NCI-H774 (cell line): ENCODE data around the gene TESPA1.
"Not testable (repeated sequence)": the region's sequence is repeated elsewhere in the genome, so short reads cannot be mapped to it uniquely, and the experiment has no call there.

Experiments
- DNase-seq: peaks from one replicate; lab custom pipeline; 2025; lab: John Stamatoyannopoulos, UW

TESPA1 gene

GRCh38 chr12:54984658-54985376 lies at the start of gene TESPA1:
TSS of gene TESPA1 (minus strand) at chr12:54984762. CDS start at chr12:54974562, 10,200 bp downstream.
- no peak for DNase-seq

GRCh38 chr12:55034218-55034617 lies 49.7 kb upstream of the TESPA1 start:
- DNase-seq, result no peak

- no peak for DNase-seq
These were observed 40.9 kb upstream of the TESPA1 start for GRCh38 chr12:55025508-55025907.

GRCh38 chr12:55024575-55024974 lies 40.0 kb upstream of the TESPA1 start:
- no peak for DNase-seq

- peak; percentile 77 for DNase-seq
These were observed 35.2 kb upstream of the TESPA1 start, which contains the start of gene NEUROD4 for GRCh38 chr12:55019784-55020183. TSS of gene NEUROD4 (plus strand) at chr12:55019974. CDS start at chr12:55026440, 6,466 bp downstream.

GRCh38 chr12:55017416-55017925 lies 32.9 kb upstream of the TESPA1 start:
- DNase-seq, result no peak

- DNase-seq, result no peak
These were observed 24.5 kb upstream of the TESPA1 start for GRCh38 chr12:55008944-55009585.

GRCh38 chr12:55002355-55002754 lies 17.8 kb upstream of the TESPA1 start:
- no peak for DNase-seq

- no peak for DNase-seq
These were observed 16.8 kb upstream of the TESPA1 start for GRCh38 chr12:55001198-55001868.

- DNase-seq, result no peak
These were observed 14.5 kb upstream of the TESPA1 start for GRCh38 chr12:54998958-54999510.

GRCh38 chr12:54997929-54998522 lies 13.5 kb upstream of the TESPA1 start:
- no peak for DNase-seq

GRCh38 chr12:54996205-54996604 lies 11.6 kb upstream of the TESPA1 start:
- no peak for DNase-seq

- peak; percentile 74 for DNase-seq
These were observed 8.7 kb upstream of the TESPA1 start for GRCh38 chr12:54993181-54993835.

GRCh38 chr12:54991991-54992375 lies 7.4 kb upstream of the TESPA1 start:
- DNase-seq, result no peak

- no peak for DNase-seq
These were observed 6.8 kb upstream of the TESPA1 start for GRCh38 chr12:54991161-54991990.

- no peak for DNase-seq
These were observed 5.3 kb upstream of the TESPA1 start for GRCh38 chr12:54989829-54990228.

- DNase-seq, result peak; percentile 55
These were observed 4.0 kb upstream of the TESPA1 start for GRCh38 chr12:54988402-54989054.

GRCh38 chr12:54987611-54988231 lies 3.2 kb upstream of the TESPA1 start:
- DNase-seq, result no peak

- DNase-seq, result not testable (repeated sequence)
These were observed 2.2 kb upstream of the TESPA1 start for GRCh38 chr12:54986773-54987172.
